IMR-90 (cell line): ENCODE measurements around the gene ACTR3C.

ENCODE experiments used
- FOS ChIP-seq: fragments of 150-350 bp; IDR thresholded peaks from 2 replicates; pipeline ENCODE4 v1.6.1; 2016; ENCODE audit warnings: low read depth, low read length
- POLR2A ChIP-seq: IDR thresholded peaks from 2 replicates; pipeline ENCODE4 v1.6.1; 2012; ENCODE audit warnings: mild to moderate bottlenecking, low read depth, low read length
- TF ChIP-seq, protein P1 (sequence below): conservative IDR thresholded peaks from 2 replicates; pipeline ENCODE4 v1.5.1; 2012; ENCODE audit warnings: mild to moderate bottlenecking, low read depth, low read length, improper control_type of control experiment

DNA sequence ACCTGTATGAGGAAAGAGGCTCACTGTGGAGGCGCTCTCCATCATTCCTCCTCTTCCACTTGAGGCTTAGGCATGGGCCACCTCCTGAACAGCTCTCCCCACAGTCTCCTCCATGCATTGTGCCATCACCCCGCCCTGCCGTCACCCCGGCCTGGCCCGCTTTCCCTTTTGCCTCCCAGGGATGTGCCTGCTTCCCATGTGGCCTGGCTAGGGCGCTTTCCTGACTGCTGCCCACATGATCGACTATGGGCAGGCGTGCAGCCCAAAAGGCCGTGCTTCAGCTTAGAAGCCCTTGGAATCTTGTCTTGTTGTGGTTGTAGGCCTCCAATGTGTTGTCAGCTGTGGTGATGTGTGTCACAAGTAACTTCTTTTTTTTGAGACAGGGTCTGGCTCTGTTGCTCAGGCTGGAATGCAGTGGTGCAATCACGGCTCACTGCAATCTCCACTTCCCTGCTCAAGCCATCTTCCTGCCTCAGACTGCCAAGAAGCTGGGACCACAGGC is 1.8 kb upstream of the ACTR3C start:
- TF ChIP-seq, protein P1, sequence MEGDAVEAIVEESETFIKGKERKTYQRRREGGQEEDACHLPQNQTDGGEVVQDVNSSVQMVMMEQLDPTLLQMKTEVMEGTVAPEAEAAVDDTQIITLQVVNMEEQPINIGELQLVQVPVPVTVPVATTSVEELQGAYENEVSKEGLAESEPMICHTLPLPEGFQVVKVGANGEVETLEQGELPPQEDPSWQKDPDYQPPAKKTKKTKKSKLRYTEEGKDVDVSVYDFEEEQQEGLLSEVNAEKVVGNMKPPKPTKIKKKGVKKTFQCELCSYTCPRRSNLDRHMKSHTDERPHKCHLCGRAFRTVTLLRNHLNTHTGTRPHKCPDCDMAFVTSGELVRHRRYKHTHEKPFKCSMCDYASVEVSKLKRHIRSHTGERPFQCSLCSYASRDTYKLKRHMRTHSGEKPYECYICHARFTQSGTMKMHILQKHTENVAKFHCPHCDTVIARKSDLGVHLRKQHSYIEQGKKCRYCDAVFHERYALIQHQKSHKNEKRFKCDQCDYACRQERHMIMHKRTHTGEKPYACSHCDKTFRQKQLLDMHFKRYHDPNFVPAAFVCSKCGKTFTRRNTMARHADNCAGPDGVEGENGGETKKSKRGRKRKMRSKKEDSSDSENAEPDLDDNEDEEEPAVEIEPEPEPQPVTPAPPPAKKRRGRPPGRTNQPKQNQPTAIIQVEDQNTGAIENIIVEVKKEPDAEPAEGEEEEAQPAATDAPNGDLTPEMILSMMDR = no peak
- TF ChIP-seq FOS (no peak), POLR2A (no peak)
